OCI-M1 (cell line): ENCODE results near the gene RNF217.

Source experiments
- DNase-seq: peaks from one replicate; lab custom pipeline; 2025; lab: John Stamatoyannopoulos, UW

The RNF217 gene

DNA sequence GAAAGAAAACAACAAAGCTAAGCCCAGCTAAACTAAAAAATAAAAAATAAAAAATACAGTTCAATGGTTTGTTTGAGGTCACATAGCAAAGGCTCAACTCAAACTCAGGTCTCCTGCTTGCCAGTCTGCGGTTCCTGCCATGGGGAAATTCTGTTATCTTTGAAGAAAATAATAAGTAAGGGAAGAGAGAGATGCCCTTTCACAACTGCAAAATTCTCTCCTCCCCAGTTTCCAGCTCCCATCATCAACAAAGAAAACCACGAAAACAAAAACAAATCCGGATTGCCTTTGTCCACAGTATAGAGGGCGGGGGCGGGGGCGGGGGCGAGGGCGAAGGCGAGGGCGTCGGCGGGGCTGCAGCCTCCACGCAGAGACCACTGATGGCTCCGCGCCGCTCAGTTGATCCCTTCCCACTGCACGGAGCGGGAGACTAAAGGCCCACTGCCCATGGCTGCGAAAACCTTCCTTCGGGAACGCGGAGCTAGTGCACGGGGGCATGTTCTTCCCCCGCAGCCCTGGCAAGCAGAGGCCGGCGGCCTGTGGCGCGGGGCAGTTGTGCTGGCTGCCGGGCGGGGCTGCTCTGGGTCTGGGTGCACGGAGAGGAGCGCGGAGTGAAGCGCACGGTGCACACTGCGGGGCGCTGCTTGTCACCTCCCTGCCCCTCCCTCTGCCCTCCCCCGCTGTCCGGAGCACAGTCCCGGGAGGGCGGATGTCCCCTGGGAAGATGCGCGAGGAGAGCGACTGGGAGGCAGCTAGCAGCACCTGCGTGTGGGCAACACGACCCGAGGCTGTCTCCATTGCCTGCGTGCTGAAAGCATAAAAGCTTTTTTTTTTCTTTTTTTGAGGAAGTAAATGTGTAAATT lies 137.2 kb downstream of the RNF217 start:
- DNase-seq, result peak; percentile 71

DNA sequence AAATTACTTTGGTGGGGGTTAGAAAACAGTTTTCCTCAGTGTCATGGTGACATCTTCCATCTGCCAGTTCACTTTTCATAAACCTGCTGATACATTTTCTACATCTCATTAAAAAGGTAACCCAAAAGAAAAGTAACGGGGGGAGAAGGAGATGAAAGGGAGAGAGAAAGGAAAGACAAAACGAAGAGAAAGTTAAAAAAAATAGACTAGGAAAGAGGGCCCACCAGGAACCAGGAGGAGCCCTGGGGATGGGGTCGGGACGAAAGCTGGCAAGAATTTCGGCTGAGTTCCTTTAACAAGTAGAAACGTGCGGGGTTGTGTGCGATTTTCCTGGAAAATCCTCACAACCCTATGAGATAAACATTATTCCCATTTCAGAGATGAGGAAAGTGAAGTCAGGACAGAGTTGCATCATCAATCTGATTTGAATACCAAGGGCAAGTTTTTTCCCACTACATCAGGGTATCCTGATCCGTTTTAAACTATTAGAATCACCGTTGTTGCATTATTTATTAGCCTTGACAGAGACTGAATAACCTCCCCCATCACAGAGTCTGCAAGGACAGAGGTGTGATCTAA lies 137.9 kb downstream of the RNF217 start:
- DNase-seq, result no peak

GRCh38 chr6:125101128-125101527 lies 138.9 kb downstream of the RNF217 start:
- DNase-seq, result no peak

DNA sequence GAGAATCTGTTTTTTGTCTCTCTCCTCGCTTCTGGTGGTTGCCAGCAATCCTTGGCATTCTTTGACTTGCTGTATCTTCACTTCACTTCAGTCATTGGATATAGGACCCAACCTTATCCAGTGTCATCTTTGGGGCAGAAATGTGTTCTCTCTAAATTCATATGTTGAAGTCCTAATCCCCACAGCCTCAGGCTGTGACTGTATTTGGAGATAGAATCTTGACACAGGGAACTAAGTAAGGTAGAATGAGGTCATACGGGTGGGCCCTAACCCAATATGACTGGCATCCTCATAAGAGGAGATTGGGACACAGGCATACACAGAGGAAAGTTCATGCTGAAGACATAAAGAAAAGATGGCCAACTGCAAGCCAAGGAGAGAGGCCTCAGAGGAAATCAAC lies 139.4 kb downstream of the RNF217 start:
- peak; percentile 19 for DNase-seq

DNA sequence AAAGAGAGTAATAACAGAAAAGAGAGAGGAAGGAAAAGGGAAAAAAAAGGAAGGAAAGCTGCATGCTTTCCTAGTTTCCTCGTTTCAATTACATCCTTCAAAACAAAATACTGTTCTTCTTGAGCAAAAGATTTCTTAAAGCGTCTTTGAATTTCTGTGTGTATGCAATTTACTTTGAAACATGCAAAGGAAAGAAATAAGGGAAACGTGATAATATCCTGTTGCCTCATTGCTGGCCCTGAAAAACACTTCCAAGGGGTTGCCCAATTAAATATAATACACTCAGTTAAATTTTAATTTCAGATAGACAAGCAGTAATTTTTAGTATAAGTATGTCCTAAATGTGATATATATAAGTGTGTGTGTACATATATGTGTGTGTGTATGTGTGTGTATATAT lies 140.2 kb downstream of the RNF217 start:
- DNase-seq, result no peak

DNA sequence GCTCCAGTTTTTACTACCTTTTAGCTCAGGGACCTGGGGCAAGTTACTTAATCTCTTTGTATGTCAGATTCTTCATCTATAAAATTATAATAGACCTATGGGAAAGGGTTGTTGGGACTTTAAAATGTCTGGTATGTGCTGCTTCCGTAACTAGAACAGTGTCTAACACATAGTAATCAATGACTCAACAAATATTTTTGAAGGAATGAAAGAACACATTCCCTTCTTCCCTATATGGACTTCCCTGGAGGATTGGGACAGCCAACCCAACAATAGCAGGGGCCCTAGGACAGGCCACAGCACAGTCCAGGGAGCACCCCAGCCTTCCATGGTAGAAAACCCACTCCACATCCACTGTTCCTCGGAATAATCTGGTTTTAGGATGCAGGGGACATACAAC lies 140.7 kb downstream of the RNF217 start:
- DNase-seq, result no peak

- DNase-seq, result no peak
Observed at GRCh38 chr6:125104425-125104824, 142.2 kb downstream of the RNF217 start.

GRCh38 chr6:125107048-125107447 lies 144.8 kb downstream of the RNF217 start:
- no peak for DNase-seq

DNA sequence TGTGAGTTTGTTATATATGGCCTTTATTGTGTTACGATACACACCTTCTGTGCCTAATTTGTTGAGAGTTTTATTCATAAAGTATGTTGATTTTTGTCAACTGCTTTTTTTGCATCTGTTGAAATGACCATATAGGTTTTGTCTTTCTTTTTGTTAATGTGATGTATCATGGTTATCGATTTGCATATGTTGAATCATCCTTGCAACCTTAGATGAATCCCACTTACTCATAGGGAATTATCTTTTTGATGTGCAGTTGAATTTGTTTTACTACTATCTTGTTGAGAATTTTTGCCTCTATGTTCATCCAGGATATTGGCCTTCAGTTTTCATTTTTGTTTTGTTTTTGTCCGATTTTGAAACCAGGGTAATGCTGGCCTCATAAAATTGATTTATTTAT lies 145.7 kb downstream of the RNF217 start:
- DNase-seq, result no peak

- DNase-seq, result peak; percentile 21
Observed at GRCh38 chr6:125110056-125110455, 147.8 kb downstream of the RNF217 start.

- DNase-seq, result peak; percentile 38
Observed at GRCh38 chr6:125111219-125111983, 149.2 kb downstream of the RNF217 start.

DNA sequence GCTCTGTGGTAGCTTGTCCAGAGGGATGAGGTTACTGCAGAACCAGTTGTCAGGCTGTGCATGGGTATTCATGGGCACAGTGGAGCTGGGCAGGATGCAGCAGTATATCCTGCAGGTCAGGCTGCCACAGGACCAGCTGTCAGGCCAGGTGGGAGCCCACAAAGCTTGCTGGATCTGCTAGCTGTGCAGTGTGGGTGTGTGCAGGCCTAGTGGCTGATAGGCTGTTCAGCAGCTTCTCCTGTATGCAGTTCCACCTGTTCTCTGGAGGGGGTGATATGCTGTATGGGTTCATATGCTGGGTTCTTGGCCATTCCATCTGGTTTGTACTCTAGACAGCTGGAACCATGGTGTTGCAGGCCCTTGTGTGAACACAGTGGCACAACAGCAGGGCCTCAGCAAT lies 150.7 kb downstream of the RNF217 start:
- DNase-seq, result no peak

DNA sequence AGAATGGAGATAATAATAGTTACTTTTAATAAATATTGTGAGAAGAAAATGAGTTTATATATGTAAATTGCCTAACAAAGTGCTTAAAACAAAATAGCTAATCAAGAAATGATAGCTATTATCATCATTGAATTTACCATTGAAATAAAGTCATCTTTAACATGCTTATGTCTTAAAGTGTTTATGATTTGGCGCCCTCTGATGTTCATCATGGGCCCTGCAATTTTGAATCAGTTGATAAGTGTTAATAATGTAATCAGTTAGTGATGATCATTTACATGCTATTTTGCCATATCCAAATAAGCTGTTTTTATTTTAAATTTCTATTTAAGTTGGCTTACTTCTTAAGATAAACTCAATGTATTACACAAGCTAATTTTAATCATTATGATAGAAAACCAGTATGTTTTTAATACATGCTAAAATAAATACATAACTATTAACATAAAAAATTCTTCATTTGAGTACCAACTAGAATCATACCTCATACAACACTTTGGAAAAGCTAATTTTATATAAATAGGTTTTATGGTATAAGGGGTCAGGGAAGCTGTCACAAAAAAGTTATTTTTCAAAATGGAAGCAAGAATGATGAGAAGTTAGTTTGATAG lies 152.1 kb downstream of the RNF217 start:
- DNase-seq, result peak; percentile 83

GRCh38 chr6:125116170-125116569 lies 153.9 kb downstream of the RNF217 start:
- DNase-seq, result no peak

GRCh38 chr6:125116710-125117109 lies 154.5 kb downstream of the RNF217 start:
- DNase-seq, result no peak

DNA sequence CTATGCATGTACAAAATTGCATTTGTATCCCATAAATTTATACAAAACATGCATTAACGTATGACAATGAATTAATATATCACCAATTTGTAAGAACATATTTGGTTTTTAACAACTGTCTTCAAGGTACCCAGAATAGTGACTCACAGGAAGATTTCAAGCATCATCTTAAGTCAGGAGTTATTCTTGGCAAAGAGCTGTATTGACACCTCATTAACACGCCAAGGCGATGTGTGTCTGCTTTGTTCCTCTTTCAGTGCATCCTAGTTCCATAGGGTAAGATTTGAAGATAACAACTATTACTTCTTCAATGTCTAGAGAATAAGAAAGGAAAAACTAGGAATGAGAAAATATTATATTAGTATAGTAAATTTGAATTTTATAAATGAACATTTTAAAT lies 155.6 kb downstream of the RNF217 start:
- no peak for DNase-seq

- DNase-seq, result no peak
Observed at GRCh38 chr6:125120054-125120590, 157.9 kb downstream of the RNF217 start.

GRCh38 chr6:125121894-125122293 lies 159.7 kb downstream of the RNF217 start:
- no peak for DNase-seq

- DNase-seq, result no peak
Observed at GRCh38 chr6:125123051-125123450, 160.8 kb downstream of the RNF217 start.

DNA sequence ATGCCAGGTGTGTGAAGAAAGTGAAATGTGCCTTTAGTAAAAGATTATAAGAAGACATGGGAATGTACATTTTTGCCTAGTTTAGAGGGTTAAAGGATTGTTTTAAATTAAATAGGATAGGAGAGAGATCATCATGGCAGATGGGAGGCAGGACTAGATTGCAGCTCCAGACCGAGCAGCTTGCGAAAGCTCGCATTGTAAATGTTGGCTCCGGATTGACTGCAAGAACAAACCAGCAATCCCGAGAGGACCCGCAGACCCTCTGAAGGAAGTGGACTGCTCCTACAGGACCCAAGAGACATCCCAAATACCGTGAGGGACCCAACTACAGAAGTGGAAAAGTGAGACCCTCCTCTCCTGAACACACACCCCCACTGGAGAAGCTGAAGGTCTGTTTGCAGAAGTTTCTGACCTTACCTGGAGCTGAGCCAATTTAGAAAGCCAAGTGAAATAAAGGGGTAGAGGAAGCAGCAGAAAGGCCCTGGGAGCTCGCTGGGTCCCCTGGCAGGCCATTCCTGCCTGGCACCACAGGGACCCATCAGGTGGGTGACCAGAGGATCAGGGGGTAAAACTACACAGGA lies 161.3 kb downstream of the RNF217 start:
- no peak for DNase-seq

DNA sequence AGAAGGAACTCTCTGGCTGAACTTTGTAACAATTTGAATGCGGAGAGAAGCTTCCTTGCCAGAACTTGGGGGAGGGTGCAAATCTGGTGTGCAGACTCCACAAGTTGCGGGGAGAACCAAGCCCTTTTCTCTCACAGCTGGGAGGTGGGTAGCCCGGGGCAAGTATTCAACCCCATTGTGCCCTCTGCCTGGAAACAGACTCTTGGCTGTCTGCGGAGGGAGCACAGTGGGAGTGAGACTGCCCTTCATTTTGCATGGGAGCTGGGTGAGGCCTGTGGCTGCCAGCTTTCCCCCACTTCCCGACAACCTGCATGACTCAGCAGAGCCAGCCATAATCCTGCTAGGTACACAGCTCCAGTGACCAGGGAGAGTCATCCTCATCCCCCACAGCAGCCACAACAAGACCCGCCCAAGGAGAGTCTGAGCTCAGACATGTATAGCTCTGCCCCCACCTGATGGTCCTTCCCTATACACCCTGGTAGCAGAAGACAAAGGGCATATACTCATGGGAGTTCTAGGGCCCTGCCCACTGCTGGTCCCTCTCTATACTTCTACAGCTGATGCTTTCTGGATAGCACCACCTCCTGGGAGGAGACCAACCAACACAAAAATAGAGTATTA lies 161.9 kb downstream of the RNF217 start:
- DNase-seq, result no peak
